MM.1S (cell line): ENCODE data around the gene PROX1.

Experiments used
- DNase-seq: peaks from one replicate; pipeline ENCODE4 v3.0.0-alpha.2; 2015
- H2AFZ ChIP-seq: fragments of 300-600 bp; sonication (generic); 2 replicates; pipeline ENCODE4 v1.6.0; 2016; ENCODE audit warnings: antibody characterized with exemption, low read length
- H3F3A ChIP-seq: fragments of 300-600 bp; sonication (generic); 2 replicates; pipeline ENCODE4 v1.6.1; 2016; ENCODE audit warnings: mild to moderate bottlenecking, antibody characterized with exemption, low read length, moderate library complexity, mixed read lengths; ENCODE audit not compliant: insufficient read depth
- H3K27ac ChIP-seq: fragments of 300-600 bp; sonication (generic); 2 replicates; pipeline ENCODE4 v1.5.1; 2016; ENCODE audit warnings: mild to moderate bottlenecking, low read length
- H3K27me3 ChIP-seq: fragments of 300-600 bp; sonication (generic); replicated peaks from 2 replicates; pipeline ENCODE4 v1.6.0; 2016; ENCODE audit warnings: low read length; ENCODE audit not compliant: insufficient read depth
- H3K36me3 ChIP-seq: fragments of 300-600 bp; sonication (generic); replicated peaks from 2 replicates; pipeline ENCODE4 v1.6.1; 2016; ENCODE audit warnings: mild to moderate bottlenecking, low read length, mixed read lengths; ENCODE audit not compliant: insufficient read depth
- H3K4me1 ChIP-seq: fragments of 300-600 bp; sonication (generic); 2 replicates; pipeline ENCODE4 v1.6.1; 2016; ENCODE audit warnings: low read length, mixed read lengths
- H3K4me2 ChIP-seq: fragments of 300-600 bp; sonication (generic); 2 replicates; pipeline ENCODE4 v1.6.0; 2016; ENCODE audit warnings: low read depth, low read length
- H3K4me3 ChIP-seq: fragments of 300-600 bp; sonication (generic); 2 replicates; pipeline ENCODE4 v1.5.1; 2016; ENCODE audit warnings: low read length, mixed read lengths
- H3K79me2 ChIP-seq: fragments of 300-600 bp; sonication (generic); 2 replicates; pipeline ENCODE4 v1.6.1; 2016; ENCODE audit warnings: mixed run types, low read length, mixed read lengths
- H3K9ac ChIP-seq: fragments of 300-600 bp; sonication (generic); 2 replicates; pipeline ENCODE4 v1.6.1; 2016; ENCODE audit warnings: low read length, mixed read lengths
- H3K9me2 ChIP-seq: fragments of 300-600 bp; sonication (generic); replicated peaks from 2 replicates; pipeline ENCODE4 v1.6.1; 2016; ENCODE audit warnings: mild to moderate bottlenecking, low read length, mixed read lengths; ENCODE audit not compliant: insufficient read depth
- H3K9me3 ChIP-seq: fragments of 300-600 bp; sonication (generic); replicated peaks from 2 replicates; pipeline ENCODE4 v1.6.1; 2016; ENCODE audit warnings: mild to moderate bottlenecking, low read length, mixed read lengths; ENCODE audit not compliant: insufficient read depth
- H4K20me1 ChIP-seq: fragments of 300-600 bp; sonication (generic); 2 replicates; pipeline ENCODE4 v1.6.1; 2016; ENCODE audit warnings: mild to moderate bottlenecking, low read length, moderate library complexity, mixed read lengths; ENCODE audit not compliant: insufficient read depth
- EZH2 ChIP-seq: fragments of 300-600 bp; sonication (generic); optimal IDR thresholded peaks from 2 replicates; pipeline ENCODE3; 2017; ENCODE audit warnings: low read depth, mild to moderate bottlenecking, antibody characterized with exemption, low read length, mixed read lengths
- EZH2phosphoT487 ChIP-seq: fragments of 300-600 bp; sonication (generic); IDR thresholded peaks from 2 replicates; pipeline ENCODE4 v1.6.1; 2018; ENCODE audit warnings: antibody characterized with exemption, low read length
- TF ChIP-seq, protein P1 (sequence below): fragments of 300-600 bp; sonication (generic); IDR thresholded peaks from 2 replicates; pipeline ENCODE4 v1.5.1; 2016; ENCODE audit warnings: antibody characterized with exemption, low read length, mixed read lengths

PROX1 gene

GRCh38 chr1:213980906-213981305 is 6.9 kb upstream of the PROX1 start:
- Histone ChIP-seq H3K9ac (no peak overlapping the region), H3K4me2 (no peak overlapping the region), H3F3A (no peaks in the 10 kb centered on the region), H3K79me2 (no peaks in the 10 kb centered on the region), H3K4me1 (no peaks in the 10 kb centered on the region), H2AFZ (no peak overlapping the region), H3K27ac (no peak overlapping the region), H3K9me2 (no peaks in the 10 kb centered on the region), H4K20me1 (no peaks in the 10 kb centered on the region), H3K36me3 (no peaks in the 10 kb centered on the region), H3K4me3 (no peak overlapping the region), H3K27me3 (peaks cover 23% of the 10 kb centered on the region), H3K9me3 (no peaks in the 10 kb centered on the region)
- TF ChIP-seq EZH2 (no peak), EZH2phosphoT487 (no peak)
- TF ChIP-seq, protein P1, sequence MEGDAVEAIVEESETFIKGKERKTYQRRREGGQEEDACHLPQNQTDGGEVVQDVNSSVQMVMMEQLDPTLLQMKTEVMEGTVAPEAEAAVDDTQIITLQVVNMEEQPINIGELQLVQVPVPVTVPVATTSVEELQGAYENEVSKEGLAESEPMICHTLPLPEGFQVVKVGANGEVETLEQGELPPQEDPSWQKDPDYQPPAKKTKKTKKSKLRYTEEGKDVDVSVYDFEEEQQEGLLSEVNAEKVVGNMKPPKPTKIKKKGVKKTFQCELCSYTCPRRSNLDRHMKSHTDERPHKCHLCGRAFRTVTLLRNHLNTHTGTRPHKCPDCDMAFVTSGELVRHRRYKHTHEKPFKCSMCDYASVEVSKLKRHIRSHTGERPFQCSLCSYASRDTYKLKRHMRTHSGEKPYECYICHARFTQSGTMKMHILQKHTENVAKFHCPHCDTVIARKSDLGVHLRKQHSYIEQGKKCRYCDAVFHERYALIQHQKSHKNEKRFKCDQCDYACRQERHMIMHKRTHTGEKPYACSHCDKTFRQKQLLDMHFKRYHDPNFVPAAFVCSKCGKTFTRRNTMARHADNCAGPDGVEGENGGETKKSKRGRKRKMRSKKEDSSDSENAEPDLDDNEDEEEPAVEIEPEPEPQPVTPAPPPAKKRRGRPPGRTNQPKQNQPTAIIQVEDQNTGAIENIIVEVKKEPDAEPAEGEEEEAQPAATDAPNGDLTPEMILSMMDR = no peak
- no peak for DNase-seq

DNA sequence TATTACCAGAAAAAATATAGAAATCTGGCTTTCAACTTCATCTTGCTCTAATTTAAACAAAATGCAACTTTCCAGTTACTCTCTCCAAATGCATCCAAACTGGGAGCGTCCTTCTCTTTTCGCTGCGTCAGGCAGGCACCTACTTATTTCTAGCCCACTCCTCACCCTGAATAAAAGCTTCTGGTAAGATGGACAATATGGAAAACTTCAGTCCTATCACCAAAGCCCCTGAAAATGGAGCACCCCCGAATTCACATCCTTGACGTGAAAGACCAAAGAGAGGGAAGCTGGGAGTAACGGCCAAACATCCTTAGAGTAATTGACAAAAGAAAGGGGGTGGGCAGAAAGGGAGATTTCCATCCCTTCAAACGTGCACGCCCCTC is 5.5 kb upstream of the PROX1 start:
- Histone ChIP-seq H4K20me1 (no peaks in the 10 kb centered on the region), H3K9ac (no peak overlapping the region), H3K36me3 (no peaks in the 10 kb centered on the region), H3K79me2 (no peaks in the 10 kb centered on the region), H3K4me2 (peak overlapping the region; percentile 26; the same call in 1 of the 2 replicates), H3K27ac (no peak overlapping the region), H3K27me3 (peaks cover 37% of the 10 kb centered on the region), H2AFZ (no peak overlapping the region), H3F3A (peaks cover 7% of the 10 kb centered on the region), H3K4me3 (no peak overlapping the region), H3K9me2 (no peaks in the 10 kb centered on the region), H3K9me3 (no peaks in the 10 kb centered on the region), H3K4me1 (0 out of 2 replicates have a peak, but pooled peaks cover 3% of the 10 kb centered on the region)
- TF ChIP-seq, protein P1 = no peak
- no peak for TF ChIP-seq EZH2phosphoT487
- TF ChIP-seq EZH2 = no peak
- DNase-seq = no peak

- H3F3A ChIP-seq = peaks cover 8% of the 10 kb centered on the region
- TF ChIP-seq, protein P1 = no peak
- TF ChIP-seq EZH2 (no peak), EZH2phosphoT487 (no peak)
- H3K4me1 ChIP-seq = 0 out of 2 replicates have a peak, but pooled peaks cover 3% of the 10 kb centered on the region
- peak overlapping the region; percentile 26; the same call in 1 of the 2 replicates for H3K4me2 ChIP-seq
- no peaks in the 10 kb centered on the region for H3K9me3 ChIP-seq
- H2AFZ ChIP-seq = no peak overlapping the region
- H4K20me1 ChIP-seq = no peaks in the 10 kb centered on the region
- no peak overlapping the region for H3K9ac ChIP-seq
- DNase-seq = no peak
- H3K4me3 ChIP-seq = no peak overlapping the region; the same call in 1 of the 2 replicates
- no peaks in the 10 kb centered on the region for H3K79me2 ChIP-seq
- no peaks in the 10 kb centered on the region for H3K9me2 ChIP-seq
- H3K36me3 ChIP-seq = no peaks in the 10 kb centered on the region
- H3K27ac ChIP-seq = no peak overlapping the region
- peaks cover 37% of the 10 kb centered on the region for H3K27me3 ChIP-seq
These were observed 4.9 kb upstream of the PROX1 start for GRCh38 chr1:213982672-213983492.
